Stimulated activated CD4-positive, alpha-beta T cell treated with anti-CD3 and anti-CD28 coated beads, Interleukin-4, amount 100 ng/mL, for 48 hours (primary cell): Measurements from ENCODE around the gene AKIRIN2.

Experiments used
- DNase-seq, 2 donors: peaks; one replicate each; pipeline ENCODE4 v3.0.0-alpha.2; 2020; ENCODE audit warnings: low read depth in 2 of 2

The AKIRIN2 gene

GRCh38 chr6:87655824-87656223 lies 46.2 kb downstream of the AKIRIN2 start:
- no peak for DNase-seq

- DNase-seq = no peak
These were observed 47.1 kb downstream of the AKIRIN2 start for GRCh38 chr6:87654875-87655454.

GRCh38 chr6:87654122-87654521 lies 47.9 kb downstream of the AKIRIN2 start:
- DNase-seq = no peak

- DNase-seq = no peak
These were observed 48.7 kb downstream of the AKIRIN2 start for GRCh38 chr6:87653074-87653962.

GRCh38 chr6:87645080-87645479 lies 57.0 kb downstream of the AKIRIN2 start:
- no peak for DNase-seq

- DNase-seq = no peak
These were observed 60.9 kb downstream of the AKIRIN2 start for GRCh38 chr6:87641065-87641692.

GRCh38 chr6:87639373-87639772 lies 62.7 kb downstream of the AKIRIN2 start:
- no peak for DNase-seq

- DNase-seq = no peak
These were observed 64.9 kb downstream of the AKIRIN2 start for GRCh38 chr6:87637106-87637505.

- DNase-seq = no peak
These were observed 65.7 kb downstream of the AKIRIN2 start for GRCh38 chr6:87636315-87636714.

GRCh38 chr6:87633851-87634250 lies 68.2 kb downstream of the AKIRIN2 start:
- DNase-seq = no peak

- DNase-seq = no peak
These were observed 71.3 kb downstream of the AKIRIN2 start for GRCh38 chr6:87630746-87631145.

- DNase-seq = no peak
These were observed 73.2 kb downstream of the AKIRIN2 start for GRCh38 chr6:87628881-87629280.

GRCh38 chr6:87628424-87628823 lies 73.6 kb downstream of the AKIRIN2 start:
- no peak for DNase-seq
